K562 (cell line): ENCODE measurements around the gene NPAS3. TPM values are rescaled to one million over a fixed set of nuclear protein-coding genes. Genes with fewer than 3 reads are reported as not detected.

Experiments
- ATAC-seq: fragments of 200-7000 bp; cut with Tn5 transposase; 3 replicates; pipeline ENCODE4 v1.9.1; 2020; ENCODE audit warnings: moderate library complexity
- BruUV-seq: library from RNA; stranded (reverse); fragments of 400-500 nt; replicated peaks from 2 replicates; lab custom pipeline; 2021; lab: Mats Ljungman, UMichigan
- CTCF ChIA-PET: fragments of 300-600 bp; formaldehyde crosslinking; extraction: SDS; loops from one replicate; lab custom pipeline; 2021; ENCODE audit warnings: low intra/inter-chr PET ratio; lab: Yijun Ruan, JAX
- POLR2A ChIA-PET: fragments of 300-600, 350-650 bp; sonication (Branson Sonifier 250); formaldehyde crosslinking; extraction: SDS; loops from one replicate; lab custom pipeline; 2021; ENCODE audit warnings: antibody characterized with exemption, inconsistent platforms; lab: Yijun Ruan, JAX
- DNase-seq, 4 experiments: peaks; one replicate each; pipeline versions ENCODE4 v3.0.0 to v3.0.0-alpha.2; 2011 to 2018; ENCODE audit warnings: low spot score in 3 of 4, mixed read lengths in 3 of 4; ENCODE audit errors: extremely low read depth in 1 of 4
- FAIRE-seq: peaks from 2 replicates; lab custom pipeline; 2011; peaks lifted over from hg19 to GRCh38; lab: Jason Lieb, UNC
- H2AFZ ChIP-seq: 2 replicates; pipeline ENCODE4 v1.6.0; 2011; ENCODE audit warnings: low read depth, low read length, control low read depth, inconsistent platforms
- H3K27ac ChIP-seq: fragments of 200-600 bp; 3 replicates; pipeline ENCODE4 v1.8.0; 2011; ENCODE audit warnings: low read depth, mild to moderate bottlenecking, control low read depth, inconsistent platforms, low read length, moderate library complexity, mixed read lengths; ENCODE audit errors: extremely low read depth
- H3K27me3 ChIP-seq, 2 experiments: fragments of 300-600 bp in 1 of 2; 2 replicates in 1 of 2; 3 replicates in 1 of 2; pipeline versions ENCODE4 v1.6.0 to v1.8.0; 2011; ENCODE audit warnings: inconsistent platforms in 2 of 2, low read length in 2 of 2, mild to moderate bottlenecking in 1 of 2, mixed read lengths in 1 of 2, moderate library complexity in 1 of 2; ENCODE audit not compliant: control insufficient read depth in 2 of 2, insufficient read depth in 2 of 2
- H3K36me3 ChIP-seq: fragments of 300-600 bp; 3 replicates; pipeline ENCODE4 v1.8.0; 2011; ENCODE audit warnings: mild to moderate bottlenecking, low read length, inconsistent platforms; ENCODE audit not compliant: control insufficient read depth, insufficient read depth
- H3K4me1 ChIP-seq, 2 experiments: fragments of 200-600 bp in 1 of 2; replicated peaks in 1 of 2; 2 replicates in 1 of 2; 3 replicates in 1 of 2; pipeline versions ENCODE4 v1.5.1 to v1.8.0; 2011; ENCODE audit warnings: inconsistent platforms in 2 of 2, low read length in 2 of 2, mild to moderate bottlenecking in 1 of 2, mixed read lengths in 1 of 2, moderate library complexity in 1 of 2; ENCODE audit not compliant: control insufficient read depth in 2 of 2, insufficient read depth in 2 of 2
- H3K4me2 ChIP-seq: 2 replicates; pipeline ENCODE4 v1.6.1; 2011; ENCODE audit warnings: low read length, control low read depth, inconsistent platforms, mixed read lengths; ENCODE audit not compliant: insufficient read depth
- H3K4me3 ChIP-seq: fragments of 200-600 bp; sonication (generic), shearing (Covaris generic); 2 replicates; pipeline ENCODE4 v1.5.1; 2016; ENCODE audit warnings: control low read depth, inconsistent platforms
- H3K79me2 ChIP-seq: fragments of 200-600 bp; 3 replicates; pipeline ENCODE4 v1.8.0; 2011; ENCODE audit warnings: low read length, inconsistent platforms; ENCODE audit not compliant: control insufficient read depth, insufficient read depth
- H3K9ac ChIP-seq, 2 experiments: 2 replicates each; pipeline versions ENCODE4 v1.6.0 to v1.6.1; 2011; ENCODE audit warnings: low read depth in 2 of 2, low read length in 2 of 2, control low read depth in 1 of 2, inconsistent platforms in 1 of 2, mild to moderate bottlenecking in 1 of 2, mixed read lengths in 1 of 2; ENCODE audit not compliant: insufficient read depth in 1 of 2
- H3K9me1 ChIP-seq: one replicate; pipeline ENCODE4 v1.6.0; 2011; ENCODE audit warnings: inconsistent platforms, mild to moderate bottlenecking, low read length, moderate library complexity; ENCODE audit not compliant: control insufficient read depth, insufficient read depth
- H3K9me3 ChIP-seq: replicated peaks from 2 replicates; pipeline ENCODE4 v1.5.1; 2011; ENCODE audit warnings: low read depth, low read length, inconsistent platforms; ENCODE audit not compliant: control insufficient read depth, insufficient read depth
- H4K20me1 ChIP-seq: replicated peaks from 2 replicates; pipeline ENCODE4 v1.6.1; 2011; ENCODE audit warnings: low read length, inconsistent platforms, mixed read lengths; ENCODE audit not compliant: control insufficient read depth, insufficient read depth
- CTCF ChIP-seq, 3 experiments: IDR thresholded peaks in 2 of 3; conservative IDR thresholded peaks in 1 of 3; 2 replicates each; pipeline ENCODE4 v1.5.1; 2011 to 2012; ENCODE audit warnings: low read length in 3 of 3, mild to moderate bottlenecking in 3 of 3, control low read depth in 2 of 3, improper control_type of control experiment in 1 of 3, inconsistent platforms in 1 of 3, low read depth in 1 of 3, mixed read lengths in 1 of 3, moderate library complexity in 1 of 3; ENCODE audit not compliant: insufficient read depth in 2 of 3
- HDAC2 ChIP-seq: fragments of 450-650 bp; IDR thresholded peaks from 2 replicates; pipeline ENCODE4 v1.6.1; 2016; ENCODE audit warnings: mild to moderate bottlenecking
- MBD1 ChIP-seq: fragments of 250-450 bp; sonication (Bioruptor Pico); IDR thresholded peaks from 2 replicates; pipeline ENCODE4 v1.8.0; 2022; ENCODE audit warnings: inconsistent platforms
- SMARCB1 ChIP-seq: IDR thresholded peaks from 2 replicates; pipeline ENCODE4 v1.6.1; 2011; ENCODE audit warnings: improper control_type of control experiment, low read depth; ENCODE audit not compliant: insufficient read length
- WGBS: fragments of 100-300 bp; shearing (Covaris generic); methylation state at CpG from one replicate; pipeline ENCODE4 v1.1.6; 2016; ENCODE audit warnings: low coverage, mixed read lengths; ENCODE audit not compliant: insufficient coverage; ENCODE audit errors: missing lambda C conversion rate; 5-methylcytosine and 5-hydroxymethylcytosine counted together
- in situ Hi-C: fragments of 300-500 bp; cut with MboI; formaldehyde crosslinking; loops from 4 replicates; pipeline ENCODE4 v1.15.0; 2018; ENCODE audit warnings: inconsistent platforms, mixed read lengths
- intact Hi-C: fragments of 100-400 bp; cut with micrococcal nuclease; formaldehyde crosslinking; loops from 2 replicates; pipeline ENCODE4 v1.14.2; 2022
- polyA plus RNA-seq, 8 experiments: library from polyadenylated mRNA; depleted of rRNA in 4 of 8; stranded (reverse) in 5 of 8; unstranded in 3 of 8; fragments of >200 nt; fragmentation: Nextera tagmentation in 2 of 8; fragmentation: Illumina TruSeq in 1 of 8; extraction: Ambion mirVana in 2 of 8; extraction: Trizol in 1 of 8; gene quantifications; 2 replicates each; pipeline versions ENCODE4 v1.2.1 to v1.2.3, GENCODE V29; 2011 to 2014; ENCODE audit warnings: inconsistent platforms in 1 of 8, missing spikeins in 1 of 8
- total RNA-seq, 7 experiments: library from RNA; depleted of rRNA in 6 of 7; stranded (reverse); fragments of >200 nt in 6 of 7; fragmentation: Illumina TruSeq in 2 of 7; extraction: Trizol in 2 of 7; gene quantifications; 2 replicates each; pipeline versions ENCODE4 v1.2.1 to v1.2.3, GENCODE V29; 2011 to 2021; ENCODE audit warnings: low replicate concordance in 1 of 7

The NPAS3 gene
- total and polyA plus RNA-seq, 9 of the 15 experiments (the other 6 are each of a cell fraction or from before 2014, with no cell fraction given): 0.04 TPM; not detected in 8

GRCh38 chr14:33590891-33591630 is 652.4 kb downstream of the NPAS3 start:
- Histone ChIP-seq H3K27me3 (no peaks in the 10 kb centered on the region), H3K9ac (no peak overlapping the region), H2AFZ (no peak overlapping the region), H3K9me1 (no peaks in the 10 kb centered on the region), H4K20me1 (no peaks in the 10 kb centered on the region), H3K79me2 (no peaks in the 10 kb centered on the region), H3K27ac (no peak overlapping the region), H3K4me2 (no peak overlapping the region), H3K4me3 (no peak overlapping the region), H3K9me3 (no peaks in the 10 kb centered on the region), H3K4me1 (no peaks in the 10 kb centered on the region), H3K36me3 (no peaks in the 10 kb centered on the region)
- in situ Hi-C loops: no loop called here
- intact Hi-C loops: no loop called here
- DNase-seq: no peak
- no peak for ATAC-seq
- TF ChIP-seq HDAC2: no peak
- TF ChIP-seq CTCF (IDR thresholded peaks at IDR 0.05 in 2 of 3, conservative IDR thresholded peaks at IDR 0.05 in 1 of 3; ENCODE audit: insufficient read depth in 2 of 3, low read depth in 1 of 3, low read length in 3 of 3): no peak
- no TSS peak for BruUV-seq
- ChIA-PET CTCF (no interaction called here), POLR2A (no interaction called here)
- no peak for FAIRE-seq
- WGBS: 0% methylated on average over 3 of the region's 4 CpGs

GRCh38 chr14:33592297-33592696 is 653.6 kb downstream of the NPAS3 start:
- no peaks in the 10 kb centered on the region for H4K20me1 ChIP-seq
- BruUV-seq: no TSS peak
- H3K4me1 ChIP-seq: no peaks in the 10 kb centered on the region
- TF ChIP-seq SMARCB1: no peak
- no peak for TF ChIP-seq MBD1 (CRISPR knock-in tag)
- H3K9ac ChIP-seq: no peak overlapping the region
- intact Hi-C loops: no loop called here
- H3K9me1 ChIP-seq: no peaks in the 10 kb centered on the region
- H3K36me3 ChIP-seq: no peaks in the 10 kb centered on the region
- no peak overlapping the region for H3K4me2 ChIP-seq
- H3K4me3 ChIP-seq: no peak overlapping the region
- no peaks in the 10 kb centered on the region for H3K9me3 ChIP-seq
- CTCF ChIA-PET: no interaction called here
- ATAC-seq (no peak), FAIRE-seq (no peak), DNase-seq (no peak)
- 17% methylated on average over 2 of the region's 2 CpGs for WGBS
- H3K27ac ChIP-seq: no peak overlapping the region
- no peak overlapping the region for H2AFZ ChIP-seq
- in situ Hi-C loops: no loop called here
- no peaks in the 10 kb centered on the region for H3K79me2 ChIP-seq
- no peaks in the 10 kb centered on the region for H3K27me3 ChIP-seq
- POLR2A ChIA-PET: no interaction called here
